H1 (cell line): ENCODE data around the gene C2orf76. TPM values are rescaled to one million over a fixed set of nuclear protein-coding genes. Genes with fewer than 3 reads are reported as not detected.

Source experiments
- CTCF ChIA-PET: fragments of 300-600 bp; sonication (Branson Sonifier 250); formaldehyde crosslinking; loops from one replicate; lab custom pipeline; 2021; ENCODE audit not compliant: partially characterized antibody; lab: Charles Lee
- POLR2A ChIA-PET: fragments of 300-600 bp; sonication (Branson Sonifier 250); formaldehyde crosslinking; loops from one replicate; lab custom pipeline; 2021; ENCODE audit warnings: inconsistent platforms; ENCODE audit not compliant: partially characterized antibody; lab: Charles Lee
- DNase-seq, 2 experiments: peaks; one replicate each; pipeline versions ENCODE4 v3.0.0 to v3.0.0-alpha.2; 2010 to 2022; ENCODE audit warnings: low spot score in 2 of 2, low read depth in 1 of 2, mixed read lengths in 1 of 2
- FAIRE-seq: peaks from 2 replicates; lab custom pipeline; 2011; peaks lifted over from hg19 to GRCh38; lab: Jason Lieb, UNC
- H2AFZ ChIP-seq: 2 replicates; pipeline ENCODE4 v1.8.1; 2012; ENCODE audit warnings: low read length, inconsistent platforms
- H2AK5ac ChIP-seq: 2 replicates; pipeline ENCODE4 v1.6.1; 2013; ENCODE audit warnings: low read depth, low read length
- H2BK120ac ChIP-seq: replicated peaks from 2 replicates; pipeline ENCODE3; 2013; ENCODE audit warnings: low read depth, low read length, inconsistent platforms
- H2BK12ac ChIP-seq: 2 replicates; pipeline ENCODE4 v1.6.1; 2013; ENCODE audit warnings: low read depth, low read length
- H2BK15ac ChIP-seq: 2 replicates; pipeline ENCODE4 v1.6.1; 2013; ENCODE audit warnings: low read length
- H2BK20ac ChIP-seq: 2 replicates; pipeline ENCODE4 v1.6.1; 2013; ENCODE audit warnings: low read length
- H2BK5ac ChIP-seq: 2 replicates; pipeline ENCODE4 v1.6.1; 2013; ENCODE audit warnings: low read depth, low read length
- H3K14ac ChIP-seq: 2 replicates; pipeline ENCODE4 v1.6.1; 2013; ENCODE audit warnings: inconsistent platforms; ENCODE audit not compliant: insufficient read length
- H3K18ac ChIP-seq: 2 replicates; pipeline ENCODE4 v1.6.1; 2013; ENCODE audit warnings: low read length; ENCODE audit errors: extremely low read depth
- H3K23ac ChIP-seq: 2 replicates; pipeline ENCODE4 v1.6.1; 2013; ENCODE audit warnings: inconsistent platforms; ENCODE audit not compliant: insufficient read length
- H3K23me2 ChIP-seq: 2 replicates; pipeline ENCODE4 v1.6.1; 2013; ENCODE audit warnings: low read depth, low read length
- H3K27ac ChIP-seq: 2 replicates; pipeline ENCODE4 v1.6.1; 2011; ENCODE audit warnings: low read depth, low read length, inconsistent platforms
- H3K27me3 ChIP-seq, 4 experiments: replicated peaks in 1 of 4; 1 replicate in 1 of 4; 2 replicates in 3 of 4; pipeline versions ENCODE4 v1.6.1 to v1.8.1; 2011 to 2013; ENCODE audit warnings: low read length in 3 of 4, mild to moderate bottlenecking in 3 of 4, inconsistent platforms in 2 of 4, mixed read lengths in 2 of 4, moderate library complexity in 1 of 4; ENCODE audit not compliant: control insufficient read depth in 3 of 4, insufficient read depth in 3 of 4; ENCODE audit errors: extremely low read depth in 1 of 4
- H3K36me3 ChIP-seq, 4 experiments: 2 replicates each; pipeline versions ENCODE4 v1.6.1 to v1.8.1; 2011 to 2013; ENCODE audit warnings: mild to moderate bottlenecking in 4 of 4, low read length in 3 of 4, moderate library complexity in 2 of 4, control low read depth in 1 of 4, inconsistent platforms in 1 of 4; ENCODE audit not compliant: insufficient read depth in 4 of 4, control insufficient read depth in 2 of 4
- H3K4ac ChIP-seq: replicated peaks from 2 replicates; pipeline ENCODE3; 2013; ENCODE audit warnings: low read length, low read depth, mixed read lengths, inconsistent platforms; ENCODE audit not compliant: insufficient read length
- H3K4me1 ChIP-seq, 4 experiments: replicated peaks in 1 of 4; 1 replicate in 1 of 4; 2 replicates in 3 of 4; pipeline versions ENCODE4 v1.6.1 to v1.8.1; 2011 to 2013; ENCODE audit warnings: low read length in 3 of 4, inconsistent platforms in 2 of 4, mixed read lengths in 1 of 4; ENCODE audit not compliant: insufficient read depth in 4 of 4, control insufficient read depth in 3 of 4
- H3K4me2 ChIP-seq, 2 experiments: 2 replicates each; pipeline versions ENCODE4 v1.6.1 to v1.8.1; 2011 to 2013; ENCODE audit warnings: low read depth in 2 of 2, low read length in 2 of 2, control low read depth in 1 of 2, inconsistent platforms in 1 of 2, mild to moderate bottlenecking in 1 of 2; ENCODE audit not compliant: insufficient read depth in 1 of 2
- H3K4me3 ChIP-seq, 4 experiments: fragments of 200-600, 300-600 bp in 1 of 4; sonication (generic), shearing (Covaris generic), sonication (Bioruptor Twin) in 1 of 4; 2 replicates each; pipeline versions ENCODE4 v1.5.1 to v1.8.1; 2011 to 2016; ENCODE audit warnings: low read length in 4 of 4, low read depth in 3 of 4, control low read depth in 2 of 4, inconsistent platforms in 2 of 4, mild to moderate bottlenecking in 2 of 4, mixed read lengths in 1 of 4, moderate library complexity in 1 of 4; ENCODE audit not compliant: insufficient read depth in 2 of 4; ENCODE audit errors: extremely low read depth in 1 of 4
- H3K56ac ChIP-seq: replicated peaks from 2 replicates; pipeline ENCODE3; 2013; ENCODE audit warnings: low read depth, mild to moderate bottlenecking, mixed read lengths, low read length, inconsistent platforms; ENCODE audit not compliant: insufficient read length
- H3K79me1 ChIP-seq: 2 replicates; pipeline ENCODE4 v1.6.1; 2013; ENCODE audit warnings: low read depth, low read length, control low read depth
- H3K79me2 ChIP-seq, 2 experiments: 2 replicates each; pipeline versions ENCODE4 v1.6.1 to v1.8.1; 2012 to 2013; ENCODE audit warnings: low read length in 2 of 2, mild to moderate bottlenecking in 2 of 2, inconsistent platforms in 1 of 2; ENCODE audit not compliant: insufficient read depth in 2 of 2, control insufficient read depth in 1 of 2
- H3K9ac ChIP-seq, 4 experiments: replicated peaks in 1 of 4; 1 replicate in 1 of 4; 2 replicates in 3 of 4; pipeline versions ENCODE4 v1.6.1 to v1.8.1; 2011 to 2013; ENCODE audit warnings: low read depth in 3 of 4, low read length in 3 of 4, control low read depth in 2 of 4, mild to moderate bottlenecking in 2 of 4, moderate library complexity in 2 of 4, inconsistent platforms in 1 of 4; ENCODE audit errors: extremely low read depth in 1 of 4
- H3K9me3 ChIP-seq, 2 experiments: 2 replicates each; pipeline versions ENCODE4 v1.6.1 to v1.8.1; 2012 to 2013; ENCODE audit warnings: mild to moderate bottlenecking in 2 of 2, moderate library complexity in 2 of 2, control low read depth in 1 of 2, inconsistent platforms in 1 of 2, low read depth in 1 of 2, low read length in 1 of 2, mixed read lengths in 1 of 2; ENCODE audit not compliant: insufficient read depth in 2 of 2
- H4K20me1 ChIP-seq, 2 experiments: replicated peaks in 1 of 2; 2 replicates each; pipeline versions ENCODE3 to v1.8.1; 2011 to 2013; ENCODE audit warnings: inconsistent platforms in 2 of 2, low read length in 2 of 2, mild to moderate bottlenecking in 1 of 2; ENCODE audit not compliant: insufficient read depth in 2 of 2, control insufficient read depth in 1 of 2
- H4K5ac ChIP-seq: 2 replicates; pipeline ENCODE4 v1.6.1; 2013; ENCODE audit warnings: low read length, low read depth, mixed read lengths, inconsistent platforms; ENCODE audit not compliant: insufficient read length
- H4K8ac ChIP-seq: 2 replicates; pipeline ENCODE4 v1.8.0; 2013; ENCODE audit warnings: mild to moderate bottlenecking, moderate library complexity, low read length, inconsistent platforms; ENCODE audit not compliant: insufficient read depth; ENCODE audit errors: extremely low read depth
- H4K91ac ChIP-seq: replicated peaks from 2 replicates; pipeline ENCODE3; 2013; ENCODE audit warnings: low read length, mixed read lengths, inconsistent platforms; ENCODE audit not compliant: insufficient read length
- BRCA1 ChIP-seq: IDR thresholded peaks from 2 replicates; pipeline ENCODE4 v1.6.1; 2012; ENCODE audit warnings: low read depth, low read length, improper control_type of control experiment
- HDAC2 ChIP-seq, 2 experiments: fragments of 300-600 bp in 1 of 2; sonication (generic) in 1 of 2; IDR thresholded peaks; 2 replicates each; pipeline ENCODE4 v1.6.1; 2011 to 2012; ENCODE audit warnings: low read depth in 2 of 2, low read length in 2 of 2, mild to moderate bottlenecking in 2 of 2, moderate library complexity in 2 of 2, borderline replicate concordance in 1 of 2, inconsistent platforms in 1 of 2
- TEAD4 ChIP-seq: IDR thresholded peaks from 2 replicates; pipeline ENCODE4 v1.6.1; 2012; ENCODE audit warnings: low read depth, low read length, inconsistent platforms, mixed read lengths
- WGBS, 2 experiments: shearing (Covaris generic) in 1 of 2; methylation state at CpG; one replicate each; pipeline versions ENCODE4 v1.1.6 to v1.1.7; 2013 to 2015; ENCODE audit warnings: low lambda C conversion rate in 2 of 2, mixed read lengths in 2 of 2, inconsistent platforms in 1 of 2, low coverage in 1 of 2, missing lambda C conversion rate in 1 of 2; ENCODE audit not compliant: insufficient replicate concordance in 2 of 2, insufficient coverage in 1 of 2, insufficient read length in 1 of 2; ENCODE audit errors: extremely low coverage in 1 of 2, missing lambda C conversion rate in 1 of 2; 5-methylcytosine and 5-hydroxymethylcytosine counted together
- polyA plus RNA-seq, 7 experiments: library from polyadenylated mRNA; depleted of rRNA in 3 of 7; stranded (reverse) in 5 of 7; unstranded in 2 of 7; fragments of >200 nt in 5 of 7; fragments of 200-250 nt in 2 of 7; gene quantifications; 1 replicate in 5 of 7; 2 replicates in 1 of 7; 4 replicates in 1 of 7; pipeline versions ENCODE4 v1.2.1 to v1.2.3, GENCODE V29; 2011 to 2013; ENCODE audit warnings: missing spikeins in 2 of 7, mixed read lengths in 2 of 7
- total RNA-seq: library from RNA; stranded (reverse); fragmentation: NEBNext Ultra II Directional; extraction: Animal tissue kit (Norgen Biotek cat#: 25700); gene quantifications from 2 replicates; pipeline ENCODE4 v1.2.1, GENCODE V29; 2021
- TF ChIP-seq, protein P1 (sequence below): IDR thresholded peaks from 2 replicates; pipeline ENCODE4 v1.6.1; 2012; ENCODE audit warnings: inconsistent platforms

Gene C2orf76
- total and polyA plus RNA-seq, 2 of the 8 experiments (the other 6 are each of a cell fraction or from before 2014, with no cell fraction given): 4.4 to 5.0 TPM

DNA sequence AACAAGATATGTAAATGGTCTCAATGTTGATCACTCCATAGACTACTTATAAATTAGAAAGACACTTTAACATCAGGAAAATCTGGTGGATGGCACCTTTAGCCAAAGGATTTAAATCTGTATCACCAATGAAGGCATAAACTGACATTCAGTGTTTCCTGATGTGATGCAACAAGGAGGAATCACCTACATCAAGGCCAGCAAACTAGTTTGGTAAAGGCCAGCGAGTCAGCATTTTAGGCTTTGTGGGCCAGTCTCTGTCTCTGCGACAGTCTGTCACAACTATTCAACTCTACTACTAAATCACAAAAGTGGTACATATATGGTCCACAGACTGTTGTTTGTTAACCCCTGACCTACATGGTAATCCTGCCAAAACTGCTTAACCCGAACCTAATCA, 33.3 kb downstream of the C2orf76 start:
- Histone ChIP-seq H4K91ac (no peak overlapping the region), H3K36me3 (no peaks in the 10 kb centered on the region), H3K79me2 (no peaks in the 10 kb centered on the region), H2BK20ac (no peak overlapping the region), H3K18ac (no peak overlapping the region), H2BK120ac (no peak overlapping the region), H3K23me2 (no peaks in the 10 kb centered on the region), H3K56ac (no peak overlapping the region), H3K79me1 (no peaks in the 10 kb centered on the region), H2BK12ac (no peak overlapping the region), H3K9me3 (no peaks in the 10 kb centered on the region), H2AK5ac (no peak overlapping the region), H3K27ac (no peak overlapping the region; the same call in 1 of the 2 replicates), H3K4me2 (no peak overlapping the region), H3K4me1 (no peaks in the 10 kb centered on the region), H2BK15ac (no peak overlapping the region), H3K23ac (no peak overlapping the region), H3K14ac (no peak overlapping the region), H4K5ac (no peak overlapping the region), H2AFZ (no peak overlapping the region), H3K27me3 (no peaks in the 10 kb centered on the region), H4K8ac (no peak overlapping the region), H2BK5ac (no peak overlapping the region), H3K9ac (no peak overlapping the region), H3K4me3 (no peak overlapping the region), H3K4ac (no peak overlapping the region), H4K20me1 (no peaks in the 10 kb centered on the region)
- FAIRE-seq (no peak), DNase-seq (no peak)
- POLR2A ChIA-PET: no interaction called here
- CTCF ChIA-PET: no interaction called here
- WGBS, 2 experiments: 94% methylated on average over 3 of the region's 3 CpGs; no CpG with 5 or more reads in 1 of the 2 experiments
- TF ChIP-seq TEAD4 (no peak), BRCA1 (no peak), HDAC2 (IDR thresholded peaks at IDR 0.05; ENCODE audit: borderline replicate concordance in 1 of 2, low read depth in 2 of 2, low read length in 2 of 2) (no peak)
- TF ChIP-seq, protein P1, sequence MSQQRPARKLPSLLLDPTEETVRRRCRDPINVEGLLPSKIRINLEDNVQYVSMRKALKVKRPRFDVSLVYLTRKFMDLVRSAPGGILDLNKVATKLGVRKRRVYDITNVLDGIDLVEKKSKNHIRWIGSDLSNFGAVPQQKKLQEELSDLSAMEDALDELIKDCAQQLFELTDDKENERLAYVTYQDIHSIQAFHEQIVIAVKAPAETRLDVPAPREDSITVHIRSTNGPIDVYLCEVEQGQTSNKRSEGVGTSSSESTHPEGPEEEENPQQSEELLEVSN: no peak
